H9 (cell line): ENCODE results near the gene MICAL3. TPM values are rescaled to one million over a fixed set of nuclear protein-coding genes. Genes with fewer than 3 reads are reported as not detected.

Experiments used
- DNase-seq: peaks from one replicate; pipeline ENCODE4 v3.0.0-alpha.2; 2017
- H2AFZ ChIP-seq: one replicate; pipeline ENCODE4 v1.6.1; 2013; ENCODE audit warnings: mild to moderate bottlenecking, low read length, control low read depth, moderate library complexity
- H2AK5ac ChIP-seq: 2 replicates; pipeline ENCODE4 v1.6.1; 2013; ENCODE audit warnings: low read length, control low read depth, mixed read lengths; ENCODE audit not compliant: insufficient read length
- H2BK120ac ChIP-seq: one replicate; pipeline ENCODE4 v1.6.1; 2013; ENCODE audit warnings: low read depth, mild to moderate bottlenecking, low read length, control low read depth, inconsistent platforms; ENCODE audit not compliant: poor library complexity, severe bottlenecking
- H2BK12ac ChIP-seq: 2 replicates; pipeline ENCODE4 v1.6.1; 2013; ENCODE audit warnings: low read length, control low read depth, mixed read lengths, low read depth; ENCODE audit not compliant: insufficient read length
- H2BK15ac ChIP-seq: 2 replicates; pipeline ENCODE4 v1.6.1; 2013; ENCODE audit warnings: low read depth, low read length, control low read depth
- H2BK20ac ChIP-seq: one replicate; pipeline ENCODE4 v1.6.1; 2013; ENCODE audit warnings: low read depth, mild to moderate bottlenecking, low read length, control low read depth, inconsistent platforms; ENCODE audit not compliant: poor library complexity, severe bottlenecking
- H2BK5ac ChIP-seq: 2 replicates; pipeline ENCODE4 v1.6.1; 2013; ENCODE audit warnings: low read length, control low read depth, mixed read lengths; ENCODE audit not compliant: insufficient read length
- H3K14ac ChIP-seq: 2 replicates; pipeline ENCODE4 v1.6.1; 2013; ENCODE audit warnings: low read length, control low read depth; ENCODE audit not compliant: insufficient read depth
- H3K18ac ChIP-seq: 2 replicates; pipeline ENCODE4 v1.6.1; 2013; ENCODE audit warnings: low read depth, mild to moderate bottlenecking, mixed read lengths, low read length, control low read depth; ENCODE audit not compliant: insufficient read length
- H3K23ac ChIP-seq: 2 replicates; pipeline ENCODE4 v1.6.1; 2013; ENCODE audit warnings: low read length, control low read depth, mixed read lengths, low read depth; ENCODE audit not compliant: insufficient read length
- H3K23me2 ChIP-seq: 2 replicates; pipeline ENCODE4 v1.6.1; 2013; ENCODE audit warnings: low read depth, mild to moderate bottlenecking, mixed read lengths, low read length, control low read depth; ENCODE audit not compliant: insufficient read length, poor library complexity, severe bottlenecking
- H3K27ac ChIP-seq: 2 replicates; pipeline ENCODE4 v1.5.1; 2013; ENCODE audit warnings: low read length, control low read depth, mixed read lengths, low read depth; ENCODE audit not compliant: insufficient read length
- H3K27me3 ChIP-seq: 2 replicates; pipeline ENCODE4 v1.6.1; 2013; ENCODE audit warnings: low read length, control low read depth, inconsistent platforms; ENCODE audit not compliant: insufficient read depth
- H3K4ac ChIP-seq: 2 replicates; pipeline ENCODE4 v1.6.1; 2013; ENCODE audit warnings: low read depth, mild to moderate bottlenecking, control low read depth, inconsistent platforms, low read length, moderate library complexity
- H3K4me1 ChIP-seq: 2 replicates; pipeline ENCODE4 v1.6.1; 2013; ENCODE audit warnings: low read length, control low read depth, inconsistent platforms; ENCODE audit not compliant: insufficient read depth
- H3K4me2 ChIP-seq: 2 replicates; pipeline ENCODE4 v1.6.1; 2013; ENCODE audit warnings: low read length, control low read depth, mixed read lengths; ENCODE audit not compliant: insufficient read length, insufficient read depth
- H3K56ac ChIP-seq: 2 replicates; pipeline ENCODE4 v1.6.1; 2013; ENCODE audit warnings: low read depth, mild to moderate bottlenecking, mixed read lengths, low read length, control low read depth; ENCODE audit not compliant: insufficient read length
- H3K79me1 ChIP-seq: 2 replicates; pipeline ENCODE4 v1.6.1; 2013; ENCODE audit warnings: low read depth, mild to moderate bottlenecking, moderate library complexity, low read length, control low read depth, inconsistent platforms; ENCODE audit not compliant: insufficient read depth, poor library complexity, severe bottlenecking
- H3K79me2 ChIP-seq: 2 replicates; pipeline ENCODE4 v1.6.1; 2013; ENCODE audit warnings: low read length, control low read depth, inconsistent platforms; ENCODE audit not compliant: insufficient read depth
- H3K9ac ChIP-seq: 2 replicates; pipeline ENCODE4 v1.6.1; 2013; ENCODE audit warnings: low read length, control low read depth, mixed read lengths; ENCODE audit not compliant: insufficient read length; ENCODE audit errors: extremely low read depth
- H3K9me3 ChIP-seq: one replicate; pipeline ENCODE4 v1.6.1; 2013; ENCODE audit warnings: low read depth, low read length, inconsistent platforms; ENCODE audit not compliant: control insufficient read depth
- H3T11ph ChIP-seq: one replicate; pipeline ENCODE4 v1.6.1; 2013; ENCODE audit warnings: mild to moderate bottlenecking, low read length, control low read depth, inconsistent platforms
- H4K20me1 ChIP-seq: one replicate; pipeline ENCODE4 v1.6.1; 2013; ENCODE audit not compliant: control insufficient read depth, insufficient read length, insufficient read depth
- H4K5ac ChIP-seq: 2 replicates; pipeline ENCODE4 v1.6.1; 2013; ENCODE audit warnings: low read depth, mild to moderate bottlenecking, mixed read lengths, low read length, control low read depth; ENCODE audit not compliant: insufficient read length
- H4K8ac ChIP-seq: replicated peaks from 2 replicates; pipeline ENCODE4 v1.6.1; 2013; ENCODE audit warnings: low read length, control low read depth, mixed read lengths, low read depth; ENCODE audit not compliant: insufficient read length
- H4K91ac ChIP-seq: 2 replicates; pipeline ENCODE4 v1.6.1; 2013; ENCODE audit warnings: low read depth, mild to moderate bottlenecking, moderate library complexity, mixed read lengths, low read length, control low read depth; ENCODE audit not compliant: insufficient read length
- H3K27ac Mint-ChIP-seq, 3 experiments: 2 replicates in 2 of 3; 3 replicates in 1 of 3; pipeline ENCODE4 v1.8.0; 2020 to 2021; ENCODE audit warnings: mixed read lengths in 3 of 3, mild to moderate bottlenecking in 1 of 3, moderate library complexity in 1 of 3
- H3K27me3 Mint-ChIP-seq: 2 replicates; pipeline ENCODE4 v1.8.0; 2021; ENCODE audit warnings: low read depth, mild to moderate bottlenecking, moderate library complexity, mixed read lengths
- H3K36me3 Mint-ChIP-seq, 3 experiments: 2 replicates in 2 of 3; 3 replicates in 1 of 3; pipeline ENCODE4 v1.8.0; 2020 to 2021; ENCODE audit warnings: low read depth in 3 of 3, mixed read lengths in 3 of 3; ENCODE audit not compliant: insufficient read depth in 1 of 3
- H3K4me1 Mint-ChIP-seq, 2 experiments: 2 replicates each; pipeline ENCODE4 v1.8.0; 2020; ENCODE audit warnings: mixed read lengths in 2 of 2
- H3K4me3 Mint-ChIP-seq, 2 experiments: 2 replicates in 1 of 2; 3 replicates in 1 of 2; pipeline ENCODE4 v1.8.0; 2020 to 2021; ENCODE audit warnings: mild to moderate bottlenecking in 2 of 2, mixed read lengths in 2 of 2, moderate library complexity in 1 of 2
- H3K9me3 Mint-ChIP-seq, 2 experiments: 2 replicates in 1 of 2; 3 replicates in 1 of 2; pipeline ENCODE4 v1.8.0; 2020; ENCODE audit warnings: mild to moderate bottlenecking in 2 of 2, mixed read lengths in 2 of 2, moderate library complexity in 1 of 2
- WGBS: extraction: QIAGEN DNeasy Blood & Tissue Kit; methylation state at CpG from one replicate; pipeline ENCODE4 v1.1.7; 2013; ENCODE audit warnings: missing lambda C conversion rate, low lambda C conversion rate, mixed read lengths; ENCODE audit not compliant: insufficient read length; ENCODE audit errors: extremely low coverage; 5-methylcytosine and 5-hydroxymethylcytosine counted together
- total RNA-seq: library from RNA; stranded (reverse); gene quantifications from 2 replicates; pipeline ENCODE4 v1.2.1, GENCODE V29; 2021
- TF ChIP-seq, protein P1 (sequence below): fragments of 200-600 bp; sonication (generic); conservative IDR thresholded peaks from 3 replicates; pipeline ENCODE4 v1.8.0; 2021; ENCODE audit warnings: antibody characterized with exemption, mild to moderate bottlenecking

MICAL3 gene
- total RNA-seq, 1 experiment from 2014 or later = 50.2 TPM

DNA sequence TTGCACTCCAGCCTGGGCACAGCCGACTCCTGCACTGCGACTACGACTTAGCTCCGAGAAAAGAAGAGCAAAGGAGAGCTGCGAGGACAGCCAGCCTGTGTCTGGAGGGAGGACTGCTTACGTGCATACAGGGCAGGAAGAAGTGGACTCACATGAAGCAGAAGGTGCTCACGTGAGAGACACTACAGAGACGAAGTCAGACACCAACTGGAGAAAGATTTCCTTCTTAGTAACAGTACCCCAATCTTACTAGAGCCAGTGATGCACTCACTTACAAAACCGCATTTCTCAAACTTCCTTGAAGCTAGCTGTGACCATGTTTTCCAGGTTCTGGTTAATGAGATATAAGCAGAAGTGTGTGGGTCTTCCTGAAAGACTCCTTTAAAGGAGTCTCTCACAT lies 67.7 kb downstream of the MICAL3 start:
- H2BK120ac ChIP-seq = no peak overlapping the region
- H3K23ac ChIP-seq = no peak overlapping the region

More for the DNA sequence above, 67.7 kb downstream of the MICAL3 start:
- Histone ChIP-seq H3K79me2 (peaks cover 4% of the 10 kb centered on the region; the same call in 1 of the 2 replicates), H2AK5ac (no peak overlapping the region), H2BK12ac (no peak overlapping the region), H4K20me1 (no peaks in the 10 kb centered on the region), H2AFZ (no peak overlapping the region), H4K8ac (no peak overlapping the region), H3K9me3 (no peaks in the 10 kb centered on the region), H3K27ac (no peak overlapping the region), H2BK20ac (no peak overlapping the region), H2BK5ac (no peak overlapping the region), H3K14ac (no peak overlapping the region), H3K56ac (no peak overlapping the region), H3K18ac (no peak overlapping the region), H4K91ac (no peak overlapping the region), H2BK15ac (no peak overlapping the region), H3K4me1 (0 out of 2 replicates have a peak, but pooled peaks cover 3% of the 10 kb centered on the region), H4K5ac (no peak overlapping the region), H3T11ph (no peak overlapping the region), H3K4ac (no peak overlapping the region), H3K23me2 (no peaks in the 10 kb centered on the region), H3K79me1 (peaks cover 6% of the 10 kb centered on the region), H3K4me2 (no peak overlapping the region), H3K9ac (no peak overlapping the region), H3K27me3 (no peaks in the 10 kb centered on the region)
- H3K27ac Mint-ChIP-seq = no peak overlapping the region
- no peak for DNase-seq
- no CpG with 5 or more reads among the region's 9 CpGs for WGBS
- H3K4me3 Mint-ChIP-seq = no peak overlapping the region
- H3K4me1 Mint-ChIP-seq = peaks cover 22 to 45% of the 10 kb centered on the region in 2 experiments
- no peaks in the 10 kb centered on the region for H3K27me3 Mint-ChIP-seq
- TF ChIP-seq, protein P1, sequence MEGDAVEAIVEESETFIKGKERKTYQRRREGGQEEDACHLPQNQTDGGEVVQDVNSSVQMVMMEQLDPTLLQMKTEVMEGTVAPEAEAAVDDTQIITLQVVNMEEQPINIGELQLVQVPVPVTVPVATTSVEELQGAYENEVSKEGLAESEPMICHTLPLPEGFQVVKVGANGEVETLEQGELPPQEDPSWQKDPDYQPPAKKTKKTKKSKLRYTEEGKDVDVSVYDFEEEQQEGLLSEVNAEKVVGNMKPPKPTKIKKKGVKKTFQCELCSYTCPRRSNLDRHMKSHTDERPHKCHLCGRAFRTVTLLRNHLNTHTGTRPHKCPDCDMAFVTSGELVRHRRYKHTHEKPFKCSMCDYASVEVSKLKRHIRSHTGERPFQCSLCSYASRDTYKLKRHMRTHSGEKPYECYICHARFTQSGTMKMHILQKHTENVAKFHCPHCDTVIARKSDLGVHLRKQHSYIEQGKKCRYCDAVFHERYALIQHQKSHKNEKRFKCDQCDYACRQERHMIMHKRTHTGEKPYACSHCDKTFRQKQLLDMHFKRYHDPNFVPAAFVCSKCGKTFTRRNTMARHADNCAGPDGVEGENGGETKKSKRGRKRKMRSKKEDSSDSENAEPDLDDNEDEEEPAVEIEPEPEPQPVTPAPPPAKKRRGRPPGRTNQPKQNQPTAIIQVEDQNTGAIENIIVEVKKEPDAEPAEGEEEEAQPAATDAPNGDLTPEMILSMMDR = no peak
- no peaks in the 10 kb centered on the region for H3K9me3 Mint-ChIP-seq
- H3K36me3 Mint-ChIP-seq = peaks cover 0 to 2% (median 0%) of the 10 kb centered on the region in 3 experiments; a peak in 2 of 7 replicates
